A673 (cell line): ENCODE results near the gene CACNA2D3.

Source experiments
- EZH2 ChIP-seq: fragments of 200-600 bp; sonication (generic); IDR thresholded peaks from 2 replicates; pipeline ENCODE4 v1.6.1; 2017; ENCODE audit warnings: borderline replicate concordance, low read depth, mild to moderate bottlenecking, mixed read lengths, antibody characterized with exemption, low read length; ENCODE audit not compliant: poor library complexity, severe bottlenecking
- TF ChIP-seq, protein P1 (sequence below): fragments of 300-800, 200-600 bp; sonication (generic); conservative IDR thresholded peaks from 2 replicates; pipeline ENCODE4 v1.5.1; 2017; ENCODE audit warnings: low read depth, mild to moderate bottlenecking, antibody characterized with exemption, low read length, moderate library complexity, mixed read lengths

DNA sequence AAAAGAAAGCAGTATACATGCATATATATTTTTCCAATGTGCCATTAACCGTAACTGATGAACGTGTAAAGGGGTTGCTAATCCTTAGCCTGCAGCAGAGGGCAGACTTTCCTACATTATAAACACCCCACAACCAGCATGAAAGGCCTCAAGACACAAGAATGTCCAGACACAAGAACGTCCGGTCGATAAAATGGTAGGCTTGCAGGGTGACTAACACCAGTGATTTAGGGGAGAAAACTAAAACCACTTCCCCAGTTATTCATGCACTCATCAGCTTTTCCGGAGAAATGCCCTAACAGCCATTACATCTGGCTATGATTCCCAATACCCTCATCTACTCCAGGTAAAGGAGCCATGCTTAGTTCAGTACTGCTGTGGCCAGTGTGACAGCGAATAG is 748.1 kb downstream of the CACNA2D3 start:
- TF ChIP-seq, protein P1, sequence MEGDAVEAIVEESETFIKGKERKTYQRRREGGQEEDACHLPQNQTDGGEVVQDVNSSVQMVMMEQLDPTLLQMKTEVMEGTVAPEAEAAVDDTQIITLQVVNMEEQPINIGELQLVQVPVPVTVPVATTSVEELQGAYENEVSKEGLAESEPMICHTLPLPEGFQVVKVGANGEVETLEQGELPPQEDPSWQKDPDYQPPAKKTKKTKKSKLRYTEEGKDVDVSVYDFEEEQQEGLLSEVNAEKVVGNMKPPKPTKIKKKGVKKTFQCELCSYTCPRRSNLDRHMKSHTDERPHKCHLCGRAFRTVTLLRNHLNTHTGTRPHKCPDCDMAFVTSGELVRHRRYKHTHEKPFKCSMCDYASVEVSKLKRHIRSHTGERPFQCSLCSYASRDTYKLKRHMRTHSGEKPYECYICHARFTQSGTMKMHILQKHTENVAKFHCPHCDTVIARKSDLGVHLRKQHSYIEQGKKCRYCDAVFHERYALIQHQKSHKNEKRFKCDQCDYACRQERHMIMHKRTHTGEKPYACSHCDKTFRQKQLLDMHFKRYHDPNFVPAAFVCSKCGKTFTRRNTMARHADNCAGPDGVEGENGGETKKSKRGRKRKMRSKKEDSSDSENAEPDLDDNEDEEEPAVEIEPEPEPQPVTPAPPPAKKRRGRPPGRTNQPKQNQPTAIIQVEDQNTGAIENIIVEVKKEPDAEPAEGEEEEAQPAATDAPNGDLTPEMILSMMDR = peak; percentile 38
- no peak for TF ChIP-seq EZH2
